Transverse colon (tissue), 4 donors: ENCODE measurements around the gene PKP3. TPM values are rescaled to one million over a fixed set of nuclear protein-coding genes. Genes with fewer than 3 reads are reported as not detected.
A peak's percentile ranks its signal among the peaks of the same experiment; 100 is the strongest.

ENCODE experiments used
- DNase-seq: peaks from one replicate; pipeline ENCODE4 v3.0.0-alpha.2; 2019
- H3K27ac ChIP-seq, 4 donors: fragments of 200-600 bp; sonication (generic); 2 replicates each; pipeline ENCODE4 v1.5.1; 2016 to 2018; ENCODE audit warnings: inconsistent platforms in 4 of 4
- H3K27me3 ChIP-seq: fragments of 200-600 bp; sonication (generic); 2 replicates; pipeline ENCODE4 v1.5.1; 2017; ENCODE audit warnings: inconsistent platforms
- H3K36me3 ChIP-seq, 4 donors: fragments of 200-600 bp; sonication (generic); 2 replicates each; pipeline ENCODE4 v1.5.1; 2017 to 2019; ENCODE audit warnings: inconsistent platforms in 4 of 4
- H3K4me1 ChIP-seq, 4 donors: fragments of 200-600 bp; sonication (generic); 2 replicates each; pipeline ENCODE4 v1.5.1; 2017 to 2020; ENCODE audit warnings: inconsistent platforms in 4 of 4
- H3K4me3 ChIP-seq, 4 donors: fragments of 200-600 bp; sonication (generic); 1 replicate in 1 of 4; 2 replicates in 3 of 4; pipeline versions ENCODE4 v1.5.1 to v1.6.1; 2017 to 2019; ENCODE audit warnings: inconsistent platforms in 4 of 4
- H3K9me3 ChIP-seq, 2 donors: fragments of 200-600 bp; sonication (generic); 2 replicates each; pipeline ENCODE4 v1.5.1; 2017 to 2019; ENCODE audit warnings: inconsistent platforms in 2 of 2
- EP300 ChIP-seq: sonication (generic); formaldehyde crosslinking; IDR thresholded peaks from one replicate; pipeline ENCODE4 v1.6.1; 2017; ENCODE audit warnings: antibody characterized with exemption, low read depth
- POLR2A ChIP-seq: fragments of 450-650 bp; IDR thresholded peaks from one replicate; pipeline ENCODE4 v1.6.1; 2016; ENCODE audit warnings: antibody characterized with exemption, mild to moderate bottlenecking, moderate library complexity
- POLR2AphosphoS5 ChIP-seq, 3 donors: sonication (generic); formaldehyde crosslinking; IDR thresholded peaks; one replicate each; pipeline ENCODE4 v1.6.1; 2016; ENCODE audit warnings: antibody characterized with exemption in 3 of 3
- WGBS, 2 donors: methylation state at CpG; one replicate each; pipeline ENCODE4 v1.1.5; 2018; ENCODE audit warnings: low coverage in 1 of 2; 5-methylcytosine and 5-hydroxymethylcytosine counted together
- in situ Hi-C, 4 donors: fragments of 200-750 bp; cut with MboI; loops; one replicate each; pipeline versions ENCODE4 v1.15.0 to v1.15.1; 2017; ENCODE audit warnings: low sequenced_read_pairs in 3 of 4, low pct_ligation_motif_present in 1 of 4, low pct_unique_long_range_greater_than_20kb in 1 of 4
- intact Hi-C: fragments of 100-400 bp; cut with DNase I; formaldehyde crosslinking; loops from one replicate; pipeline ENCODE4 v1.15.1; 2023; ENCODE audit warnings: low total_unique reads
- total RNA-seq, 4 donors: library from RNA; depleted of rRNA; stranded (reverse); fragments of >200 nt; gene quantifications; one replicate each; pipeline ENCODE4 v1.1.0, GENCODE V29; 2016
- TF ChIP-seq, protein P1 (sequence below), 5 experiments: fragments of 200-600 bp in 3 of 5; fragments of 450-650 bp in 2 of 5; sonication (generic) in 3 of 5; IDR thresholded peaks; 1 replicate in 2 of 5; 2 replicates in 3 of 5; pipeline ENCODE4 v1.5.1; 2016 to 2017; ENCODE audit warnings: antibody characterized with exemption in 5 of 5, inconsistent platforms in 3 of 5, mild to moderate bottlenecking in 2 of 5, moderate library complexity in 1 of 5

PKP3 gene
- total RNA-seq, 4 donors from 2014 or later = 159 to 359 (median 200) TPM

DNA sequence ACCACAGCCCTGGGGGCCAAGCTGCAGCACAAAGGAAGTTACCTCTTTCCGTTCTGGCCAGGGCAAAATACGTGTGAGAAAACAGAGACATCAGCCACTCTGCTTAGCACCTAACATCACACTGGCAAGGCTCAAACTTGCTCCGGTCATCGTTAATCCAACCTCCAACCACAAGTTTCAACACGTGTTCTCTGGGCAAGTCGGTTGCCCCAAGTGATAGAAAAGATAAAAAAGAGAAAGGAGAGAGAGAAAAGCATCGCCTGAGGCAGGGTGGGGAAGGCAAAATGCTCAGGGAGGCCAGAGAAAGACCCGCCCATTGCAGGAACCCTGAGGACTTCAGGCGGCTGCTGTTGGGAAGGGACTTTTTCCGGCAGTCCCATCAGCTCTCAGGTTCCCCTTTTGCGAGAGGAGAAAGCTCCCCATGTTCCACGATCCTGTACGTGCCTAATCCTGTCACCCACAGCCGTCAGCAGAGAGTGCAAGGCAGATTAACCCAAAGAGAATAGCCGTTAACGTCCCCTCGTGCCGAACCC lies 43.2 kb upstream of the PKP3 start:
- WGBS, 2 donors = 61 to 66% methylated on average over 10 to 18 of the region's 18 CpGs
- no peak for DNase-seq
- in situ Hi-C loops = no loop called here
- H3K9me3 ChIP-seq = no peaks in the 10 kb centered on the region
- TF ChIP-seq POLR2AphosphoS5 (IDR thresholded peaks at IDR 0.05) (no peak), EP300 (no peak), POLR2A (no peak)
- TF ChIP-seq, protein P1, sequence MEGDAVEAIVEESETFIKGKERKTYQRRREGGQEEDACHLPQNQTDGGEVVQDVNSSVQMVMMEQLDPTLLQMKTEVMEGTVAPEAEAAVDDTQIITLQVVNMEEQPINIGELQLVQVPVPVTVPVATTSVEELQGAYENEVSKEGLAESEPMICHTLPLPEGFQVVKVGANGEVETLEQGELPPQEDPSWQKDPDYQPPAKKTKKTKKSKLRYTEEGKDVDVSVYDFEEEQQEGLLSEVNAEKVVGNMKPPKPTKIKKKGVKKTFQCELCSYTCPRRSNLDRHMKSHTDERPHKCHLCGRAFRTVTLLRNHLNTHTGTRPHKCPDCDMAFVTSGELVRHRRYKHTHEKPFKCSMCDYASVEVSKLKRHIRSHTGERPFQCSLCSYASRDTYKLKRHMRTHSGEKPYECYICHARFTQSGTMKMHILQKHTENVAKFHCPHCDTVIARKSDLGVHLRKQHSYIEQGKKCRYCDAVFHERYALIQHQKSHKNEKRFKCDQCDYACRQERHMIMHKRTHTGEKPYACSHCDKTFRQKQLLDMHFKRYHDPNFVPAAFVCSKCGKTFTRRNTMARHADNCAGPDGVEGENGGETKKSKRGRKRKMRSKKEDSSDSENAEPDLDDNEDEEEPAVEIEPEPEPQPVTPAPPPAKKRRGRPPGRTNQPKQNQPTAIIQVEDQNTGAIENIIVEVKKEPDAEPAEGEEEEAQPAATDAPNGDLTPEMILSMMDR (IDR thresholded peaks at IDR 0.05) = no peak
- intact Hi-C loops = no loop called here
- H3K36me3 ChIP-seq = no peaks in the 10 kb centered on the region
- H3K27me3 ChIP-seq = no peaks in the 10 kb centered on the region
- H3K4me1 ChIP-seq = peaks cover 18 to 34% (median 25%) of the 10 kb centered on the region in 4 donors
- H3K27ac ChIP-seq = peak overlapping the region in 2 of 4 donors; percentile 26 to 34
- H3K4me3 ChIP-seq = no peak overlapping the region

DNA sequence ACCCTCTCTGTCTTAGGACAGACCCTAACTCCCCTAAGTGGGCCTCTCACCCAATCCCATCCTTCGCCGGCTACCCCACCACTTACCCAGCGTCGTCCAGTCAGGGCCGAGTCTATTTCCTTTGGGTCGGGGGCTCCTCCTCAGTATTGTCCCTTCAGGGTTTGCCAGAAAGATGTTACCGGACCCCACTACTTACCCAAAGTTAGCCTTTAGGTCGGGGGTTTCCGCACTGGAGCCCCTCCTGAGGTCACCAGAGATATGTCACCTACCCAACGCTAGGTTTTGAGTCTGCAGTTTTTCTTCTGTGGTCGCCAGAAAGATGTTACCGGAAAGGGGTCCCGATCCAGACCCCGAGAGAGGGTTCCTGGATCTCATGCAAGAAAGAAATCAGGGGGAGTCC lies 42.6 kb upstream of the PKP3 start:
- Histone ChIP-seq H3K4me3 (no peak overlapping the region), H3K36me3 (no peaks in the 10 kb centered on the region), H3K9me3 (no peaks in the 10 kb centered on the region), H3K27me3 (no peaks in the 10 kb centered on the region), H3K4me1 (peaks cover 18 to 34% (median 26%) of the 10 kb centered on the region in 4 donors), H3K27ac (peak overlapping the region in 2 of 4 donors; percentile 26 to 34)
- TF ChIP-seq POLR2A (no peak), POLR2AphosphoS5 (IDR thresholded peaks at IDR 0.05) (no peak), EP300 (no peak)
- TF ChIP-seq, protein P1 (IDR thresholded peaks at IDR 0.05) = no peak
- in situ Hi-C loops = no loop called here
- no peak for DNase-seq
- intact Hi-C loops = no loop called here
- 96% methylated on average over 14 of the region's 14 CpGs; no CpG with 5 or more reads in 1 of the 2 donors for WGBS, 2 donors

DNA sequence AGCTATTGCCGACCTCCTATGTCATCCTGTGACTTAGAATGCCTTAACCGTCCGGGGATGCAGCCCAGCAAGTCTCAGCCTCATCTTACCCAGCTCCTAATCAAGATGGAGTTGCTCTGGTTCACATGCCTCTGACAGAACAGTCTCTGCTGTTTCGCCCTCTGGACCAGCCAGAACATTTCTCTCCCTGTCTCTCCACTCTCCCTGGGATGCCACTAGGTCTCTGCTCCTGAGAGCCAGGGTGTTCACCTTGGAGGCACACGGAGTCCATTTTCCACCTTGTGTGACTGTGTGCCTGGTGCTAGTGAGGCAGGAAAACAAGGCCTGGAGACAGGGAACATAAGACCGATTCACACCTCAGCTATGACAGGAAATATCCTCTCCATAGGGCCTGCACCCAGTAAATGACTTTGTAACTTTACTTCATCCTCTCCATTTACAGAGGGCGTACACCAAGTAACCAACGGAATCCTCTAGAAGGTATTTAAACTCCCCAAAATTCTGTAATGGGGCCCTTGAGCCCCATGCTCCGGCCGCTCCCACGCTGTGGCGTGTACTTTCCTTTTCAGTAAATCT lies 41.5 kb upstream of the PKP3 start:
- peak overlapping the region; percentile 91 to 93 (median 92) for H3K27ac ChIP-seq
- peaks cover 18 to 34% (median 26%) of the 10 kb centered on the region in 4 donors for H3K4me1 ChIP-seq
- no peaks in the 10 kb centered on the region for H3K9me3 ChIP-seq
- no peaks in the 10 kb centered on the region for H3K27me3 ChIP-seq
- in situ Hi-C loops = no loop called here
- intact Hi-C loops = no loop called here
- H3K4me3 ChIP-seq = no peak overlapping the region
- TF ChIP-seq EP300 = no peak
- TF ChIP-seq POLR2A = no peak
- TF ChIP-seq, protein P1 (IDR thresholded peaks at IDR 0.05) = no peak
- TF ChIP-seq POLR2AphosphoS5 (IDR thresholded peaks at IDR 0.05) = no peak
- H3K36me3 ChIP-seq = no peaks in the 10 kb centered on the region
- WGBS, 2 donors = 93 to 94% methylated on average over 5 to 12 of the region's 12 CpGs
- DNase-seq = no peak

DNA sequence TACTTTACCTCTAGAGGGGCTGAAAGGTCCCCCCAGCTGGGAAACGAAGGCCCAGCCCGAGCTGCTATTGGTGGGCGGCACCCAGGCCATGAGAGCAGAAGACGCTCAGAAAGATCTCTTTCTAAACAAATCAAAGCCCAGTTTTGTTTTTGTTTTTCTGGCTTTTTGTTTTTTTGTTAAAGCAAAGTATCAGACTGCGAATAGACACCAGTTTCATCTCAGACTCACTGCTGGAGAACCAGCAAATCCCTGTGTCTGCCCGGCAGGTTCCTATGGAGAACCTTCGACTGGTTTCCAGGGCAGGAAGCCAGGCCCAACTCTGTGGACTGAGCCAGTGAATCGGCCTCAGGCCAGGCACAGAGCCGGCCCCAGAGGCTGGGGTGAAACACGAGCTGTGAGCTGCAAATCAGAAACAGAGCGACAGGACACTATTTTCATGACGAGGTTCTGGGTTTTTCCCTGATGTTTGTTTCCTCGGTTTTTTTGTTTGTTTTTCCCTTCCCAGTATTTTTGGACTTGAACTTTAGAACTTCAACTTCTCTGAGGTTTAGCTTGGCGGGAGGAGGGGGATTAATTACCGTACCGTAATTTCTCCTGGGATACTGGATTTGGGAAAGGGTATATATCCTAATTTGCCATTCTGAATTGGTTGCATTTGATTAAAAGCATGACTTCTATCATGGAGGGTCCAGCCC lies 40.7 kb upstream of the PKP3 start:
- WGBS, 2 donors = 30 to 38% methylated on average over 11 to 16 of the region's 16 CpGs
- peak; percentile 73 for DNase-seq
- no peak overlapping the region for H3K4me3 ChIP-seq
- no peaks in the 10 kb centered on the region for H3K27me3 ChIP-seq
- in situ Hi-C loops (no loop called here), intact Hi-C loops (no loop called here)
- TF ChIP-seq, protein P1 (IDR thresholded peaks at IDR 0.05) = no peak
- TF ChIP-seq POLR2AphosphoS5 (IDR thresholded peaks at IDR 0.05) = peak; percentile 13 to 47 (median 42)
- no peak for TF ChIP-seq POLR2A
- TF ChIP-seq EP300 = no peak
- H3K9me3 ChIP-seq = no peaks in the 10 kb centered on the region
- no peaks in the 10 kb centered on the region for H3K36me3 ChIP-seq
- peaks cover 18 to 34% (median 26%) of the 10 kb centered on the region in 4 donors for H3K4me1 ChIP-seq
- H3K27ac ChIP-seq = peak overlapping the region; percentile 91 to 93 (median 92)
